K562 (cell line): ENCODE measurements around the gene LCE1D. TPM values are rescaled to one million over a fixed set of nuclear protein-coding genes. Genes with fewer than 3 reads are reported as not detected.

ENCODE experiments used
- ATAC-seq: fragments of 200-7000 bp; cut with Tn5 transposase; 3 replicates; pipeline ENCODE4 v1.9.1; 2020; ENCODE audit warnings: moderate library complexity
- BruUV-seq: library from RNA; stranded (reverse); fragments of 400-500 nt; replicated peaks from 2 replicates; lab custom pipeline; 2021; lab: Mats Ljungman, UMichigan
- CTCF ChIA-PET: fragments of 300-600 bp; formaldehyde crosslinking; extraction: SDS; loops from one replicate; lab custom pipeline; 2021; ENCODE audit warnings: low intra/inter-chr PET ratio; lab: Yijun Ruan, JAX
- POLR2A ChIA-PET: fragments of 300-600, 350-650 bp; sonication (Branson Sonifier 250); formaldehyde crosslinking; extraction: SDS; loops from one replicate; lab custom pipeline; 2021; ENCODE audit warnings: antibody characterized with exemption, inconsistent platforms; lab: Yijun Ruan, JAX
- DNase-seq, 4 experiments: peaks; one replicate each; pipeline versions ENCODE4 v3.0.0 to v3.0.0-alpha.2; 2011 to 2018; ENCODE audit warnings: low spot score in 3 of 4, mixed read lengths in 3 of 4; ENCODE audit errors: extremely low read depth in 1 of 4
- FAIRE-seq: peaks from 2 replicates; lab custom pipeline; 2011; peaks lifted over from hg19 to GRCh38; lab: Jason Lieb, UNC
- H2AFZ ChIP-seq: 2 replicates; pipeline ENCODE4 v1.6.0; 2011; ENCODE audit warnings: low read depth, low read length, control low read depth, inconsistent platforms
- H3K27ac ChIP-seq: fragments of 200-600 bp; 3 replicates; pipeline ENCODE4 v1.8.0; 2011; ENCODE audit warnings: low read depth, mild to moderate bottlenecking, control low read depth, inconsistent platforms, low read length, moderate library complexity, mixed read lengths; ENCODE audit errors: extremely low read depth
- H3K27me3 ChIP-seq, 2 experiments: fragments of 300-600 bp in 1 of 2; 2 replicates in 1 of 2; 3 replicates in 1 of 2; pipeline versions ENCODE4 v1.6.0 to v1.8.0; 2011; ENCODE audit warnings: inconsistent platforms in 2 of 2, low read length in 2 of 2, mild to moderate bottlenecking in 1 of 2, mixed read lengths in 1 of 2, moderate library complexity in 1 of 2; ENCODE audit not compliant: control insufficient read depth in 2 of 2, insufficient read depth in 2 of 2
- H3K36me3 ChIP-seq: fragments of 300-600 bp; 3 replicates; pipeline ENCODE4 v1.8.0; 2011; ENCODE audit warnings: mild to moderate bottlenecking, low read length, inconsistent platforms; ENCODE audit not compliant: control insufficient read depth, insufficient read depth
- H3K4me1 ChIP-seq, 2 experiments: fragments of 200-600 bp in 1 of 2; replicated peaks in 1 of 2; 2 replicates in 1 of 2; 3 replicates in 1 of 2; pipeline versions ENCODE4 v1.5.1 to v1.8.0; 2011; ENCODE audit warnings: inconsistent platforms in 2 of 2, low read length in 2 of 2, mild to moderate bottlenecking in 1 of 2, mixed read lengths in 1 of 2, moderate library complexity in 1 of 2; ENCODE audit not compliant: control insufficient read depth in 2 of 2, insufficient read depth in 2 of 2
- H3K4me2 ChIP-seq: 2 replicates; pipeline ENCODE4 v1.6.1; 2011; ENCODE audit warnings: low read length, control low read depth, inconsistent platforms, mixed read lengths; ENCODE audit not compliant: insufficient read depth
- H3K4me3 ChIP-seq: fragments of 200-600 bp; sonication (generic), shearing (Covaris generic); 2 replicates; pipeline ENCODE4 v1.5.1; 2016; ENCODE audit warnings: control low read depth, inconsistent platforms
- H3K79me2 ChIP-seq: fragments of 200-600 bp; 3 replicates; pipeline ENCODE4 v1.8.0; 2011; ENCODE audit warnings: low read length, inconsistent platforms; ENCODE audit not compliant: control insufficient read depth, insufficient read depth
- H3K9ac ChIP-seq, 2 experiments: 2 replicates each; pipeline versions ENCODE4 v1.6.0 to v1.6.1; 2011; ENCODE audit warnings: low read depth in 2 of 2, low read length in 2 of 2, control low read depth in 1 of 2, inconsistent platforms in 1 of 2, mild to moderate bottlenecking in 1 of 2, mixed read lengths in 1 of 2; ENCODE audit not compliant: insufficient read depth in 1 of 2
- H3K9me1 ChIP-seq: one replicate; pipeline ENCODE4 v1.6.0; 2011; ENCODE audit warnings: inconsistent platforms, mild to moderate bottlenecking, low read length, moderate library complexity; ENCODE audit not compliant: control insufficient read depth, insufficient read depth
- H3K9me3 ChIP-seq: replicated peaks from 2 replicates; pipeline ENCODE4 v1.5.1; 2011; ENCODE audit warnings: low read depth, low read length, inconsistent platforms; ENCODE audit not compliant: control insufficient read depth, insufficient read depth
- H4K20me1 ChIP-seq: replicated peaks from 2 replicates; pipeline ENCODE4 v1.6.1; 2011; ENCODE audit warnings: low read length, inconsistent platforms, mixed read lengths; ENCODE audit not compliant: control insufficient read depth, insufficient read depth
- ARHGAP35 ChIP-seq: fragments of 450-650 bp; IDR thresholded peaks from 2 replicates; pipeline ENCODE4 v1.6.1; 2018; ENCODE audit not compliant: partially characterized antibody
- BACH1 ChIP-seq: fragments of 200-800 bp; sonication (Bioruptor generic); IDR thresholded peaks from 2 replicates; pipeline ENCODE4 v1.6.1; 2016; ENCODE audit warnings: missing genetic modification characterization, missing compliant biosample characterization
- BCOR ChIP-seq: fragments of 450-650 bp; IDR thresholded peaks from 2 replicates; pipeline ENCODE4 v1.6.1; 2016
- ELF2 ChIP-seq: fragments of 250-450 bp; sonication (Bioruptor Pico); IDR thresholded peaks from 2 replicates; pipeline ENCODE4 v1.5.0; 2021; ENCODE audit warnings: mild to moderate bottlenecking
- FOXJ2 ChIP-seq: fragments of 200-800 bp; sonication (Bioruptor generic); IDR thresholded peaks from 2 replicates; pipeline ENCODE4 v1.6.1; 2016; ENCODE audit warnings: missing genetic modification characterization, missing compliant biosample characterization
- FOXM1 ChIP-seq, 2 experiments: fragments of 450-650 bp in 1 of 2; sonication (generic) in 1 of 2; formaldehyde crosslinking in 1 of 2; IDR thresholded peaks; 2 replicates each; pipeline versions ENCODE4 v1.6.1 to v1.9.0; 2017 to 2022; ENCODE audit warnings: low read depth in 2 of 2, mild to moderate bottlenecking in 2 of 2, missing genetic modification reagents in 1 of 2, moderate library complexity in 1 of 2
- GMEB1 ChIP-seq: fragments of 250-450 bp; sonication (Bioruptor Pico); IDR thresholded peaks from 2 replicates; pipeline ENCODE4 v1.4.0; 2020; ENCODE audit warnings: mild to moderate bottlenecking
- HNRNPUL1 ChIP-seq: fragments of 200-400 bp; formaldehyde crosslinking; IDR thresholded peaks from 2 replicates; pipeline ENCODE4 v1.6.1; 2017; ENCODE audit warnings: low read length
- KAT8 ChIP-seq: fragments of 450-650 bp; IDR thresholded peaks from 2 replicates; pipeline ENCODE4 v1.6.1; 2016; ENCODE audit warnings: low read depth, mild to moderate bottlenecking
- MCM3 ChIP-seq: fragments of 450-650 bp; IDR thresholded peaks from 2 replicates; pipeline ENCODE4 v1.6.1; 2016
- POLR2AphosphoS2 ChIP-seq: IDR thresholded peaks from 2 replicates; pipeline ENCODE4 v1.6.1; 2012; ENCODE audit warnings: low read length, improper control_type of control experiment
- POLR2G ChIP-seq: fragments of 200-400 bp; formaldehyde crosslinking; IDR thresholded peaks from 2 replicates; pipeline ENCODE4 v1.6.1; 2017; ENCODE audit warnings: low read depth, mild to moderate bottlenecking, antibody characterized with exemption, low read length, moderate library complexity
- RBM14 ChIP-seq: fragments of 200-400 bp; formaldehyde crosslinking; IDR thresholded peaks from 2 replicates; pipeline ENCODE4 v1.6.1; 2018; ENCODE audit warnings: low read depth, mild to moderate bottlenecking, low read length, moderate library complexity, borderline replicate concordance; ENCODE audit not compliant: insufficient read depth
- ZNF518B ChIP-seq: fragments of 250-450 bp; sonication (Bioruptor Pico); IDR thresholded peaks from 2 replicates; pipeline ENCODE4 v1.5.0; 2021; ENCODE audit warnings: mild to moderate bottlenecking, moderate library complexity
- WGBS: fragments of 100-300 bp; shearing (Covaris generic); methylation state at CpG from one replicate; pipeline ENCODE4 v1.1.6; 2016; ENCODE audit warnings: low coverage, mixed read lengths; ENCODE audit not compliant: insufficient coverage; ENCODE audit errors: missing lambda C conversion rate; 5-methylcytosine and 5-hydroxymethylcytosine counted together
- in situ Hi-C: fragments of 300-500 bp; cut with MboI; formaldehyde crosslinking; loops from 4 replicates; pipeline ENCODE4 v1.15.0; 2018; ENCODE audit warnings: inconsistent platforms, mixed read lengths
- intact Hi-C: fragments of 100-400 bp; cut with micrococcal nuclease; formaldehyde crosslinking; loops from 2 replicates; pipeline ENCODE4 v1.14.2; 2022
- polyA plus RNA-seq, 8 experiments: library from polyadenylated mRNA; depleted of rRNA in 4 of 8; stranded (reverse) in 5 of 8; unstranded in 3 of 8; fragments of >200 nt; fragmentation: Nextera tagmentation in 2 of 8; fragmentation: Illumina TruSeq in 1 of 8; extraction: Ambion mirVana in 2 of 8; extraction: Trizol in 1 of 8; gene quantifications; 2 replicates each; pipeline versions ENCODE4 v1.2.1 to v1.2.3, GENCODE V29; 2011 to 2014; ENCODE audit warnings: inconsistent platforms in 1 of 8, missing spikeins in 1 of 8
- total RNA-seq, 7 experiments: library from RNA; depleted of rRNA in 6 of 7; stranded (reverse); fragments of >200 nt in 6 of 7; fragmentation: Illumina TruSeq in 2 of 7; extraction: Trizol in 2 of 7; gene quantifications; 2 replicates each; pipeline versions ENCODE4 v1.2.1 to v1.2.3, GENCODE V29; 2011 to 2021; ENCODE audit warnings: low replicate concordance in 1 of 7

LCE1D gene
- total and polyA plus RNA-seq, 9 of the 15 experiments (the other 6 are each of a cell fraction or from before 2014, with no cell fraction given), result not detected

- TF ChIP-seq ZNF518B (CRISPR knock-in tag) (no peak), ARHGAP35 (no peak), KAT8 (no peak), FOXM1 (IDR thresholded peaks at IDR 0.05; ENCODE audit: low read depth) (no peak), FOXM1 (CRISPR knock-in tag; IDR thresholded peaks at IDR 0.05; ENCODE audit: low read depth) (no peak)
- TF ChIP-seq, all 486 proteins: peak for 0
Measured at GRCh38 chr1:152759453-152760173, 36.9 kb upstream of the LCE1D start (continued).

GRCh38 chr1:152760551-152761190 is 35.9 kb upstream of the LCE1D start:
- Histone ChIP-seq H3K9ac (peak overlapping the region in 1 of 2 experiments; percentile 26; a peak in 1 of 4 replicates), H3K4me3 (no peak overlapping the region), H3K79me2 (no peaks in the 10 kb centered on the region), H3K4me1 (no peaks in the 10 kb centered on the region; a peak in 1 of 5 replicates), H4K20me1 (peaks cover 3% of the 10 kb centered on the region; the same call in 1 of the 2 replicates), H2AFZ (no peak overlapping the region), H3K9me1 (no peaks in the 10 kb centered on the region), H3K36me3 (no peaks in the 10 kb centered on the region), H3K27me3 (peaks cover 0 to 19% of the 10 kb centered on the region in 2 experiments; a peak in 2 of 5 replicates), H3K27ac (no peak overlapping the region), H3K4me2 (no peak overlapping the region)
- FAIRE-seq (no peak), ATAC-seq (no peak), DNase-seq (no peak)
- under 1% methylated on average over 31 of the region's 31 CpGs for WGBS
- POLR2A ChIA-PET, result no interaction called here
- intact Hi-C loops, result no loop called here
- in situ Hi-C loops, result no loop called here
- CTCF ChIA-PET, result no interaction called here
- TF ChIP-seq FOXJ2 (tag), result no peak
- no peak for TF ChIP-seq POLR2AphosphoS2
- TF ChIP-seq POLR2G, result no peak
- TF ChIP-seq HNRNPUL1, result no peak
- no peak for TF ChIP-seq BACH1 (tag)
- TF ChIP-seq ELF2 (CRISPR knock-in tag), result no peak
- no peak for TF ChIP-seq GMEB1
- no peak for TF ChIP-seq RBM14
- no peak for TF ChIP-seq BCOR
- no peak for TF ChIP-seq MCM3
- TF ChIP-seq, all 486 proteins: peak for 0
- no TSS peak for BruUV-seq
- H3K9me3 ChIP-seq, result no peaks in the 10 kb centered on the region
